Measurements from ENCODE around the gene PLEKHD1.

The PLEKHD1 gene

DNA sequence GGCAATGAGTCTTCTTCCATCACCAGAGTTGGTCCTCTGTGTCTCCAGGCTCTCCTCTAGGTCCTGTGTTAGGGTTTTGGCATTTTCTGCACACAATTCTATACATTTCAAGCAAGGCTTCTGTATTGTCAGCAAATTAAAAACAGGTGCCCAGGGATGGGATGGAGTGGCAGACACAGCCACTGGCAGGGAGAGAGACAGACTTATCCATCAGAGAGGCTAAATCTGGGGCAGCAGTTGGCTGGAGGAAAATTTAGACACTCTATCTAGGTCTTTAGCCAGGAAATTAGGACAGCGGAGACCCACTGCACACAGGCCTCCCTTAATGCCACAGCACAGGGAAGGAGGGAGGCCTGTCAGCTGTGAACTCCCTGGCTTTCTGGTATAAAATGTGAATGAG is 20.2 kb downstream of the PLEKHD1 start:
- in situ Hi-C loops (cut with HindIII; ENCODE audit: low sequenced_read_pairs) = no loop called here
- TF ChIP-seq, protein P1, sequence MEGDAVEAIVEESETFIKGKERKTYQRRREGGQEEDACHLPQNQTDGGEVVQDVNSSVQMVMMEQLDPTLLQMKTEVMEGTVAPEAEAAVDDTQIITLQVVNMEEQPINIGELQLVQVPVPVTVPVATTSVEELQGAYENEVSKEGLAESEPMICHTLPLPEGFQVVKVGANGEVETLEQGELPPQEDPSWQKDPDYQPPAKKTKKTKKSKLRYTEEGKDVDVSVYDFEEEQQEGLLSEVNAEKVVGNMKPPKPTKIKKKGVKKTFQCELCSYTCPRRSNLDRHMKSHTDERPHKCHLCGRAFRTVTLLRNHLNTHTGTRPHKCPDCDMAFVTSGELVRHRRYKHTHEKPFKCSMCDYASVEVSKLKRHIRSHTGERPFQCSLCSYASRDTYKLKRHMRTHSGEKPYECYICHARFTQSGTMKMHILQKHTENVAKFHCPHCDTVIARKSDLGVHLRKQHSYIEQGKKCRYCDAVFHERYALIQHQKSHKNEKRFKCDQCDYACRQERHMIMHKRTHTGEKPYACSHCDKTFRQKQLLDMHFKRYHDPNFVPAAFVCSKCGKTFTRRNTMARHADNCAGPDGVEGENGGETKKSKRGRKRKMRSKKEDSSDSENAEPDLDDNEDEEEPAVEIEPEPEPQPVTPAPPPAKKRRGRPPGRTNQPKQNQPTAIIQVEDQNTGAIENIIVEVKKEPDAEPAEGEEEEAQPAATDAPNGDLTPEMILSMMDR (IDR thresholded peaks at IDR 0.05; ENCODE audit: low read depth, low read length, missing control alignments) = no peak
- DNase-seq (ENCODE audit: low read depth) = no peak
- H3K4me3 ChIP-seq (ENCODE audit: low read depth, low read length) = no peak overlapping the region

DNA sequence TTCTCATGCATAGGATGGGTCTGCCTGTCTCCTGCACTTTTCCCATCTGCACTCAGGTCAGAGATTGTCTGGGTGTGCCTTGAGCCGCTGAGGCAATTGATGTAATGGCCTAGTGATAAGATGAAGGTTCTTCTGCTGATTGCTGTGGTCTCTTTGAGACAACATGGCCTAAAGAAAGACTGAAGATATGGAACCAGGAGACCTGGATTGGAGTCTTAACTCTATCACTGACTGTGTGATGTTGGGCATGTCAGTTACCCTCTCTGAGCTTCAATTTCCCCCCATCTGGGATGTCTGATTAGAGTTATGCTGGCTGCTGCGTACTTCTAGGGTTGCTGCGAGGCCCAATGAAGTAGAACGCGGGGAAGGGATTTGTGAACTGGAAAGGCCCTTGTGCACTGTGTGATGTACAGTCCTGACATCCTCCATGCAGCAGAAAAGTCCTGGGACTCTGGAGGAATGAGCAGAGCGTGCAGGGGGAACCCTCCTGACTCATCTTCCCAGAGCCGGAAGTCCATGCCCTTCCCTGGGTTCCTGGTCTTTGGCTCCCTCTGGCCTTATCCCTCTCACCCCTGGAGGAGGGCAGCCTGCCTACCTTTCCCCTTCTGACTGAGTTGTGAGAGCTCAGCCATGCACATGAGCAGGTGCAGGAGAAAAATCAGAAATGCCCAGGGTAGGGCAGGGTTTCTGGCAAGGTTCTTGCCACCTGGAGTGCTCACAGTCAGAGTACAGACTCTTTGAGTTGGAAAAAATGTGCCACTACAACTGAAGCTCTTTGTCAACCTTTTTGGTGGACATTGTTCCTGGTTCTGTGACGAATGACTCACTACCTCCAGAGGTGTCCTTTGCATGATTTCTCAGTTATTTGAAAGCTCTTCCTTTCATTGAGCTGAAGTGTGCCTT is 21.1 kb downstream of the PLEKHD1 start:
- in situ Hi-C loops (cut with HindIII; ENCODE audit: low sequenced_read_pairs) = no loop called here
- TF ChIP-seq, protein P1 (IDR thresholded peaks at IDR 0.05; ENCODE audit: low read depth, low read length, missing control alignments) = no peak
- no peak for DNase-seq (ENCODE audit: low read depth)
- no peak overlapping the region for H3K4me3 ChIP-seq (ENCODE audit: low read depth, low read length)

DNA sequence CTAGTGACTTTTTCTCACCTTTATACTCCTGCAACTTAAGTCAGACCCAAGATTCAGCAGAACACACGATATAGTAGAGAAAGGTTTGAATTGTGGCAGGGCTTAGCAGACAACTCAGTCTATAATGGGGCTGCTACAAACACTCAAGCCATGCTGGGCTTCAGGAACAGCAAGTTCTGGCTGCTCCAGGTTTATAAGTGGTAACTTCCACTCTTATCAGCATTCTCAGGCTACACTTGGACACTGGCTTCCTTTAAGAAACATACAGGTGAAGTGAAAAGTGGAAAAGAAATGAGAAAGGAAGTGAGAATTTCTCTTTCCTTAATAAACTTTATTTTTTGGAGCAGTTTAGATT is 21.7 kb downstream of the PLEKHD1 start:
- TF ChIP-seq, protein P1 (IDR thresholded peaks at IDR 0.05; ENCODE audit: low read depth, low read length, missing control alignments) = no peak
- in situ Hi-C loops (cut with HindIII; ENCODE audit: low sequenced_read_pairs) = no loop called here
- DNase-seq (ENCODE audit: low read depth) = no peak
- H3K4me3 ChIP-seq (ENCODE audit: low read depth, low read length) = no peak overlapping the region

DNA sequence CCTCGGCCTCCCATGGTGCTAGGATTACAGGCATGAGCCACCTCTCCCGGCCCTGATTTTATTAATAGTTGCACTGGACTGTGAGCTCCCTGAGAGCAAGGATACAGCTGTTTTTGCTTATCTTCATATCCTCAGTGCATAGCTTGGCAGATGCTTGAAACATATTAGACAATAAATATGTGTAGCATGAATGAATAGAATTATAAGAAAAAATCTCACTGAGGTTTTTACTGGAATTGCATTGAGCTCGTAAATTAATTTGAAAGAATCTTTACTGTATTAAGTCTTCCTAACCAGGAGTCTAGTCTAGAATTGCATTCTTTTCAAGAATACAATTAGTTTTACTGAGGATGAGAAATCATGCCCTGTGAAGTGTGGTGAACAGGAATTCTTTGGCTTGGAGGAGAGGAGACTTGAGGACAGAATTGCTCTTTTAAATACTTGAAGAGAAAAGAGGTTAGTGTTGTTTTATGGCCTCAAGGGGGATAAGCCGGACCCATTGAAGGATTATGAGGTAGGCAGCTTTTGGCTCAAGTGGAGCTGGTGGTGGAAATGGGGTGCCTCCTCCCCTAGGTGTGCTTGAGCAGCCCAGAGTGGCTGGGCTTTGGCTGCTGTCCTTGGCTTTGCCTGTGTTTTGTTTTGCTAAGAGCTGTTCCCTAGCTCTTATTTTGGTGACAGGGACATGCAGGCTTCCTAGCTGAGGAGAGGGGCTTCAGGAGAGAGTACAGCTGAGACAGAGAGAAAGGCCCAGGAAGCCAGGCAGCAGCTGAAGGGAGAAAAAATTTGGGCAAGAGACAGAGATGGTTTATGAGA is 34.0 kb downstream of the PLEKHD1 start:
- H3K4me3 ChIP-seq (ENCODE audit: low read depth, low read length) = no peak overlapping the region
- TF ChIP-seq, protein P1 (IDR thresholded peaks at IDR 0.05; ENCODE audit: low read depth, low read length, missing control alignments) = no peak
- DNase-seq (ENCODE audit: low read depth) = no peak
- in situ Hi-C loops (cut with HindIII; ENCODE audit: low sequenced_read_pairs) = no loop called here

DNA sequence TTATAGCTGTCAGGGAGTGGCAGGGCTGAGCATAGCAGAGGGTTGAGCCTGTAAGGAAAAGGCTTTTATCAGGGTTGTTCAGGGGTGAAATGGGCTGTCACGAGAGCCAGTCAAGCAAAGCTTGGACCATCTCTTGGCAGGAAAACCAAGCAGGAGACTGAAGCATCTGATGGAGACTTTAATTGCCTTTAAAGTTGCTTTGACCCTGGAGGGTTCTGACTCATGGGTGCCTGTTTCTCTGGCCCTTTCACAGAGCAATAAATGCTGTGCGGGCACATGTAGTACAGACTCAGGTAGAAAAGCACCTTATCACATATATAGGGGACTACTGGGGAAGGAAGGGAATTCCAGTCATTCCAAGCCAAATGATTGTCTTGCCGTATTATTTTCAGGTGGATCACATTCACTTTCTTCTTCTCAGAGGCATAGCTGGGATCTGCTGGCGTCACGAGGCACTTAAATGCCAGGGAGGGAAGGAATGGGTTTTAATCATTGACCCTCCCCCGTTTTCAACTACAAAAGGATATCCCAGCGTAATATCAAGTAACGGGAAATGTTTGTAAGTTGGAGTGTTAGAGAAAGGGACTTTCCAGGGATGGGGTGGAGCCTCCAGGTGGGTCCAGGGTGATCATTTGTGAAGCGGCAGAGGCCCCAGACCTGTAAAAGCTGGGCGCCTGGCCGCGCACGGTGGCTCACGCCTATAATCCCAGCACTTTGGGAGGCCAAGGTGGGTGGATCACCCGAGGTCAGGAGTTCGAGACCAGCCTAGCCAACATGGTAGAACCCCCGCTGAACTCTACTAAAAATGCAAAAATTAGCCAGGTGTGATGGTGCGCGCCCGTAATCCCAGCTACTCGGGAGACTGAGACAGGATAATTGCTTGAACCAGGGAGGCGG is 34.9 kb downstream of the PLEKHD1 start:
- no peak overlapping the region for H3K4me3 ChIP-seq (ENCODE audit: low read depth, low read length)
- DNase-seq (ENCODE audit: low read depth) = no peak
- TF ChIP-seq, protein P1 (IDR thresholded peaks at IDR 0.05; ENCODE audit: low read depth, low read length, missing control alignments) = no peak
- in situ Hi-C loops (cut with HindIII; ENCODE audit: low sequenced_read_pairs) = no loop called here

DNA sequence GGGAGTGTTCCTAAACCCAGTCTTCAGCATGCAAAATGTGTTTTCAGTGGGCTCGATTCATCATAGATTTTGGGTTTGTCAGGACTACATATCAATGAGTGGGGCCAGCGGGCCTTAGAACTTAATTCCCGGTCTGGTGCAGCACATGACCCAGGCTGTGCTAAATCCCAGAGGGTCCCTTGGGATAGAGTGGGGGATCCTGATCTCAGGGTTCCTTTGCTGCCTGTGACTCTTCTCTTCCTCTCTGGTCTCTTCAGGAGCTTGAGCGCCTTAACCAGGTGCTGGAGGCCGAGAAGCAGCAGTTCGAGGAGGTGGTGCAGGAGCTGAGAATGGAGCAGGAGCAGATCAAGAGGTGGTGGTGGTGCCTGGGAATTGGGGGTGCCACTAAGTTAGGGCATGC is 37.5 kb downstream of the PLEKHD1 start:
- in situ Hi-C loops (cut with HindIII; ENCODE audit: low sequenced_read_pairs) = no loop called here
- no peak for DNase-seq (ENCODE audit: low read depth)
- no peak overlapping the region for H3K4me3 ChIP-seq (ENCODE audit: low read depth, low read length)
- TF ChIP-seq, protein P1 (IDR thresholded peaks at IDR 0.05; ENCODE audit: low read depth, low read length, missing control alignments) = no peak
